GM19328 (cell line): Measurements from ENCODE around the gene IL21R.
A peak's percentile ranks its signal among the peaks of the same experiment; 100 is the strongest.

ENCODE experiments used
- ATAC-seq: cut with Tn5 transposase; IDR thresholded peaks from one replicate; pipeline ENCODE4 v1.9.1; 2021; ENCODE audit warnings: mild to moderate bottlenecking, moderate library complexity; ENCODE audit not compliant: unreplicated experiment

IL21R gene

GRCh38 chr16:27401768-27402568, at the start of gene IL21R:
IL21R (plus strand) TSS chr16:27402174; CDS start chr16:27430072, 27,898 bp downstream.
- peak; percentile 61 for ATAC-seq

DNA sequence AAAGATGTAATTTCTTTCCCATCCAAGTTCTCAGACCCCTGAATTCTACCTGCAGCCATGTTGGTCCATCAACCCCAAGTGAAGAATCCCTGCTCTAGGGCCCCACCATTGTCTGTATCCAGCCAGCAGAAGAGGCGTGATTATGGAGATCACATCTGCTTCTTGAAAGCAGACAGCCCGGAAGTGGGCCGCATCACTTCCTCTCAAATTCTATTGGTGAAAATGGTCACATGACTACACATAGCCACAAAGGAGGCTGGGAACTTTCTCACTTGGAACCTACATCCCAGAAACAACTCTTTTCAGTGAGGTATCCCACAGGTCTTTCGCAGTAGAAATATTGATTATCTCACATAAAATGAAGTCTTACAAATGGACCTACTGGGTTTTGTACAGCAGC, 48.1 kb upstream of the IL21R start:
- no peak for ATAC-seq

- ATAC-seq: no peak
Observed at GRCh38 chr16:27355610-27356009, 46.4 kb upstream of the IL21R start.

DNA sequence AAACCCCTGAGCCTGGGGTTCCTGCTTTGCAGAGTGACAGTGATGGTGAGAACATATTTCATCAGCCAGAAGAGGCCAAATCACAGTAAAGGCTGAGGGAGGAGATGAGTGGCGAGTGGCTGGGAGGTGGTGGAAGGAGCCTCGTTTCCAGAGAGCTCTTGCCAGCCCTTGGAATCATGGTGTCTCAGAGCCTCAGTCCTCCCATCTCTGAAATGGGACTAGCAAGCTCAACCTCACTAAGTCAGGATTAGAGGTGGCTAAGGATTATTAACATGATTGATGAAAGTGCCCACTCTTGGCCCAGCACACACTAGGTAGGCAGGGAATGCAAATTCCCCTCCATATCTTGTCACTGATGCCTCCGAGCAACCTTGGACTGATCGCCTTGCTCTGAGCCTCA, 45.2 kb upstream of the IL21R start:
- no peak for ATAC-seq

GRCh38 chr16:27359051-27359450, 42.9 kb upstream of the IL21R start:
- no peak for ATAC-seq

GRCh38 chr16:27359615-27360014, 42.4 kb upstream of the IL21R start:
- no peak for ATAC-seq

DNA sequence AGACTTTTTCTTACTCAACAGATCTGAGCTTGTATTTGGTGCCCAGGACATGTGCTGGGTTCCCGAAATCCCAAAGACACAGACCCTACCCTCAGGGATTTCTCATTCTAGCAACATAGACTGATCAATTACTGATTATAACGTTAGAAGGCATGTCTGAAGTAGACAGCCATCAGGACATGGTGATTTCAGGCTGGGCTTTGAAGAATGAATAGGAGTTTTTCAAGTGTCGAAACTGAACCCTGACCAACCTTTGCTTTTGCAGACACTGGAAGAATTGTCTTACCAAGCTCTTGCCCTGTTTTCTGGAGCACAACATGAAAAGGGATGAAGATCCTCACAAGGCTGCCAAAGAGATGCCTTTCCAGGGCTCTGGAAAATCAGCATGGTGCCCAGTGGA, 40.0 kb upstream of the IL21R start:
- no peak for ATAC-seq

DNA sequence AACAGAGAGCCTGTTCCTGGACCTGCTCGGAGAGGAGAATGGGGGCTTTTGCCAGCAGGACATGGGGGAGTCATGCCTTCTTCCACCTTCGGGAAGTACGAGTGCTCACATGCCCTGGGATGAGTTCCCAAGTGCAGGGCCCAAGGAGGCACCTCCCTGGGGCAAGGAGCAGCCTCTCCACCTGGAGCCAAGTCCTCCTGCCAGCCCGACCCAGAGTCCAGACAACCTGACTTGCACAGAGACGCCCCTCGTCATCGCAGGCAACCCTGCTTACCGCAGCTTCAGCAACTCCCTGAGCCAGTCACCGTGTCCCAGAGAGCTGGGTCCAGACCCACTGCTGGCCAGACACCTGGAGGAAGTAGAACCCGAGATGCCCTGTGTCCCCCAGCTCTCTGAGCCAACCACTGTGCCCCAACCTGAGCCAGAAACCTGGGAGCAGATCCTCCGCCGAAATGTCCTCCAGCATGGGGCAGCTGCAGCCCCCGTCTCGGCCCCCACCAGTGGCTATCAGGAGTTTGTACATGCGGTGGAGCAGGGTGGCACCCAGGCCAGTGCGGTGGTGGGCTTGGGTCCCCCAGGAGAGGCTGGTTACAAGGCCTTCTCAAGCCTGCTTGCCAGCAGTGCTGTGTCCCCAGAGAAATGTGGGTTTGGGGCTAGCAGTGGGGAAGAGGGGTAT, 39.3 kb upstream of the IL21R start:
- ATAC-seq: no peak

GRCh38 chr16:27363246-27363632, 38.7 kb upstream of the IL21R start:
- ATAC-seq: no peak

- ATAC-seq: no peak
Observed at GRCh38 chr16:27363797-27364196, 38.2 kb upstream of the IL21R start.

GRCh38 chr16:27364493-27365141, 37.4 kb upstream of the IL21R start:
- no peak for ATAC-seq

- ATAC-seq: no peak
Observed at GRCh38 chr16:27365142-27366089, 36.6 kb upstream of the IL21R start.

DNA sequence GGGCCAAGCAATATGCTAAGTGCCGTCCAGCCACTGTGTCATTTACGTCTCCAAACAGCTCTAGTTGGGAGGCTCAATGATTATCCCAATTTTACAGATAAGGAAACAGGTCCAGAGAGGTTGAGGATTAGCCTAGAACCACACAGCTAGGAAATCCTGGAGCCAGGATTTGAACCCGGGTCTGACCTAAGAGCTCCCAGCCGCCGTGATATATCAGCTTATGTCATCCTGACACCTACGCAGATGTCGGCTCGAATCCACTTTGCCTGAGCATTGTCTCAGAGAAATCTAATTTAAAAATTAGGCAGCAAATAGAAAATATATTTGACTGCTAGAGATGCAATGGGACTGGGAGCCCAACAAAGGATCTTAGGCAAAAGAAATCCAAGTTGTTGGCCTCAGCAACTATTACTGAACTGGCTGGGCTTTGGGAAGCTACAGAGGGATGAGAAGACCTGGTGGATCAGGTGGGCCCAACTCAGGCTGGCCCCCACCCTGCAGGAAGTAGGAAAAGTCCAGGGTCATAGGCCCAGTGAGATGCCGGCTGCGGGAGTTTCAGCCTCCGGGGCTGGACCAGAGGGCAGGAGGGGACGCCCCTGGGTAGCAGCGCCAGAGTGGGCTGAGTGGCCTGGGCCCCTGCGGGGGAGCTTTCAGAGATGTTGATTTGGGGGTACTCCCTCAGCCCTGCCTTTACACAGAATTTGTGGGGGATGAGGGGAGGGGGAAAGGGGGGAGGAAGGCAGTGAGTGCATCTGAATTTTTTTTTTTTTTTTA, 35.1 kb upstream of the IL21R start:
- ATAC-seq: no peak

DNA sequence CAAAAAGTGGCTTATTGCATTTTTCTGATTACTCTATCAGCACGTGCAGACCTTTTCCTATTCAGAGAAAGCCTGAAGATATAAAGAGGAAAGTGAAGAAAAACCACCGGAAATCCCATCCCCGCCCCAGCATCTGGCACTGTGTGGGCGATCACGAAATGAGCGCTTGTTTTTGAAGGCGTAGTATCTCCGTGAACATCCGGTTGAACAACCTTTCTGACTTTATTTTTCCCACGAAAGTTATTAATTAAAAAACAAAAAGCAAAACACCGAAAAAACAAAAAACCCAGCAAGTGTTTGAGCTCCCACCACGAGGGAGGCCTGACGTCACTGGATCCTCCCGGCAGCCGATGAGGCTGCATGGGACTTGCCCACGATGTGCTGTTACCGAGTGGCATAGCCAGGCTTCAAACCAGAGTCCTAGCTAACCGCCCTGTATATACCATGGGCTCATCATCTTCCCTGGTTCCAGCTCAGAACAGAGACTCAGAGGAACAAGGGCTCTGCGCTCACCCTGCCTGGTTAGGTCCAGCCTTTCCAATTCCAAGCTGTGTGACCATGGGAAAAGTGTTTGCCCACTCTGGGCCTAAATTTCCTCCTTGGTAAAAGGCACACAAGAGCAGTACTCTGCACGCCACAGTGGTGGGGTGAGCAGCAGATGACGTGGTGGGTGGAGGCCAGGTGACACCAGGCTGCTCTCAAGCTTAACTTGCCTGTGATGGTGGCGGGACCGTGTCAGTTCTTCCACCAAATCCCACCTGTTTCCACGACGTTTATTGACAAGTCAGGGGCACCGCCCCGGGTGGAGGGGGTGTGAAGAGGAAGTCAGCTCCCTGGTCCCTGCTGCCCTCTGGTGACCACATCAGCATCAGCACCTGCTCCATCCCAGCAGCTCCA, 34.3 kb upstream of the IL21R start:
- ATAC-seq: peak; percentile 48

GRCh38 chr16:27368358-27368722, 33.6 kb upstream of the IL21R start:
- no peak for ATAC-seq

- ATAC-seq: no peak
Observed at GRCh38 chr16:27369806-27370205, 32.2 kb upstream of the IL21R start.

GRCh38 chr16:27370318-27370717, 31.7 kb upstream of the IL21R start:
- ATAC-seq: no peak

DNA sequence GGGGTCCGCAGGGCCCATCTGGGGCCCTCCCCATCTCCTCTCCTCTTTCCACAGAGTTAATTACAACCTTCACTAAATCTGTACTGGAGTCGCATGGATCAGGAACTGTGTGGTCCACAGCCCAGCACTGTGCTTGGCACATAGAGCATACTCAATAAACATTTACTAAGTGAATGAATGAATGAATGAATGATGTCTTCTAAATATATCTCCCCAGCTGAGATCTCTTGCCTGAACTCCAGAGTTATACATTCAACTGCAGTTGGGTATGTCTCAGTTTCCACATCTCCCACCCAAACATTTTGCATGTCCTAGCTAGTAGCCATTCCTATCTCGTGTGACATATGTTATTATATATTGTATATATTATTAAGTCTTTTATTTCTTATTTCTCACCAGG, 28.7 kb upstream of the IL21R start:
- no peak for ATAC-seq

- no peak for ATAC-seq
Observed at GRCh38 chr16:27374221-27374803, 27.7 kb upstream of the IL21R start.
